GM12878 (cell line): ENCODE measurements around the gene KDM5B. TPM values are rescaled to one million over a fixed set of nuclear protein-coding genes. Genes with fewer than 3 reads are reported as not detected.

Experiments used
- CBX5 ChIP-seq: sonication (generic); IDR thresholded peaks from 2 replicates; pipeline ENCODE4 v1.6.1; 2016; ENCODE audit warnings: low read depth, moderate library complexity, mild to moderate bottlenecking, inconsistent platforms
- CHD1 ChIP-seq: IDR thresholded peaks from 2 replicates; pipeline ENCODE4 v1.6.1; 2012; ENCODE audit warnings: low read depth, low read length, improper control_type of control experiment
- CHD2 ChIP-seq: IDR thresholded peaks from 2 replicates; pipeline ENCODE4 v1.6.1; 2011; ENCODE audit warnings: low read depth, low read length, improper control_type of control experiment, borderline replicate concordance
- CHD4 ChIP-seq: fragments of 200-600 bp; sonication (generic); IDR thresholded peaks from 2 replicates; pipeline ENCODE4 v1.6.1; 2016; ENCODE audit warnings: mild to moderate bottlenecking
- EED ChIP-seq: sonication (generic); IDR thresholded peaks from 2 replicates; pipeline ENCODE4 v1.6.1; 2016; ENCODE audit warnings: antibody characterized with exemption, low read depth
- ETV6 ChIP-seq, 2 experiments: fragments of 450-650 bp in 1 of 2; IDR thresholded peaks in 1 of 2; conservative IDR thresholded peaks in 1 of 2; 2 replicates each; pipeline ENCODE4 v1.6.1; 2014; ENCODE audit warnings: antibody characterized with exemption in 1 of 2, borderline replicate concordance in 1 of 2, low read depth in 1 of 2, mild to moderate bottlenecking in 1 of 2, moderate library complexity in 1 of 2
- GABPA ChIP-seq: IDR thresholded peaks from 2 replicates; pipeline ENCODE4 v1.6.1; 2014; ENCODE audit warnings: antibody characterized with exemption, low read depth, mild to moderate bottlenecking, inconsistent platforms
- GATAD2B ChIP-seq: fragments of 450-650 bp; conservative IDR thresholded peaks from 2 replicates; pipeline ENCODE4 v1.6.1; 2017; ENCODE audit warnings: low read depth, mild to moderate bottlenecking, moderate library complexity
- HDGF ChIP-seq: fragments of 450-650 bp; IDR thresholded peaks from 2 replicates; pipeline ENCODE4 v1.6.1; 2016; ENCODE audit warnings: antibody characterized with exemption
- MAX ChIP-seq: IDR thresholded peaks from 2 replicates; pipeline ENCODE4 v1.6.1; 2012; ENCODE audit warnings: low read depth, low read length, improper control_type of control experiment
- MTA2 ChIP-seq: fragments of 450-650 bp; IDR thresholded peaks from 2 replicates; pipeline ENCODE4 v1.6.1; 2016; ENCODE audit warnings: low read depth, mild to moderate bottlenecking, moderate library complexity
- PAX8 ChIP-seq: fragments of 450-650 bp; IDR thresholded peaks from 2 replicates; pipeline ENCODE4 v1.6.1; 2017; ENCODE audit warnings: mild to moderate bottlenecking, moderate library complexity
- RAD21 ChIP-seq: IDR thresholded peaks from 2 replicates; pipeline ENCODE4 v1.6.1; 2011; ENCODE audit warnings: mild to moderate bottlenecking, low read depth, low read length, moderate library complexity; ENCODE audit not compliant: insufficient read depth
- RELA ChIP-seq: fragments of 450-650 bp; IDR thresholded peaks from 2 replicates; pipeline ENCODE4 v1.8.0; 2014; ENCODE audit warnings: borderline replicate concordance; ENCODE audit not compliant: partially characterized antibody
- REST ChIP-seq: IDR thresholded peaks from 2 replicates; pipeline ENCODE4 v1.6.1; 2012; ENCODE audit warnings: mild to moderate bottlenecking, low read depth, low read length
- SIN3A ChIP-seq: IDR thresholded peaks from 2 replicates; pipeline ENCODE4 v1.6.1; 2012; ENCODE audit warnings: low read depth, low read length, improper control_type of control experiment
- SPI1 ChIP-seq: IDR thresholded peaks from 2 replicates; pipeline ENCODE4 v1.6.1; 2011; ENCODE audit warnings: low read depth, mild to moderate bottlenecking, low read length, moderate library complexity, borderline replicate concordance; ENCODE audit not compliant: insufficient read depth
- TCF7 ChIP-seq: IDR thresholded peaks from 2 replicates; pipeline ENCODE4 v1.6.1; 2014; ENCODE audit warnings: antibody characterized with exemption, borderline replicate concordance
- ZBTB4 ChIP-seq: fragments of 450-650 bp; formaldehyde crosslinking; IDR thresholded peaks from 2 replicates; pipeline ENCODE4 v1.4.0; 2022; ENCODE audit warnings: mild to moderate bottlenecking, moderate library complexity
- ZNF24 ChIP-seq: fragments of 450-650 bp; IDR thresholded peaks from 2 replicates; pipeline ENCODE4 v1.6.1; 2017; ENCODE audit warnings: antibody characterized with exemption, mild to moderate bottlenecking
- ZSCAN29 ChIP-seq: fragments of 450-650 bp; IDR thresholded peaks from 2 replicates; pipeline ENCODE4 v1.6.1; 2017; ENCODE audit warnings: mild to moderate bottlenecking, moderate library complexity
- polyA plus RNA-seq, 11 experiments: library from polyadenylated mRNA; depleted of rRNA in 4 of 11; unstranded in 6 of 11; stranded (reverse) in 5 of 11; fragments of >200 nt; fragmentation: Nextera tagmentation in 4 of 11; fragmentation: Illumina TruSeq in 1 of 11; extraction: Ambion mirVana in 4 of 11; extraction: Trizol in 1 of 11; gene quantifications; 1 replicate in 1 of 11; 2 replicates in 10 of 11; pipeline versions ENCODE4 v1.2.1 to v1.2.3, GENCODE V29; 2011 to 2016; ENCODE audit warnings: inconsistent platforms in 2 of 11, missing spikeins in 2 of 11, low read depth in 1 of 11
- total RNA-seq, 4 experiments: library from RNA; depleted of rRNA in 3 of 4; stranded (reverse); fragments of >200 nt in 3 of 4; fragmentation: Illumina TruSeq in 1 of 4; extraction: Trizol in 1 of 4; gene quantifications; 2 replicates each; pipeline versions ENCODE4 v1.2.1 to v1.2.3, GENCODE V29; 2013 to 2021
- TF ChIP-seq, protein P1 (sequence below): fragments of 450-650 bp; IDR thresholded peaks from 2 replicates; pipeline ENCODE4 v1.6.1; 2017; ENCODE audit warnings: mild to moderate bottlenecking, low read depth, inconsistent platforms; ENCODE audit not compliant: poor library complexity, severe bottlenecking

The KDM5B gene
- total and polyA plus RNA-seq, 10 of the 15 experiments (the other 5 are each of a cell fraction or from before 2014, with no cell fraction given), result 1.7 to 26.6 (median 8.1) TPM

DNA sequence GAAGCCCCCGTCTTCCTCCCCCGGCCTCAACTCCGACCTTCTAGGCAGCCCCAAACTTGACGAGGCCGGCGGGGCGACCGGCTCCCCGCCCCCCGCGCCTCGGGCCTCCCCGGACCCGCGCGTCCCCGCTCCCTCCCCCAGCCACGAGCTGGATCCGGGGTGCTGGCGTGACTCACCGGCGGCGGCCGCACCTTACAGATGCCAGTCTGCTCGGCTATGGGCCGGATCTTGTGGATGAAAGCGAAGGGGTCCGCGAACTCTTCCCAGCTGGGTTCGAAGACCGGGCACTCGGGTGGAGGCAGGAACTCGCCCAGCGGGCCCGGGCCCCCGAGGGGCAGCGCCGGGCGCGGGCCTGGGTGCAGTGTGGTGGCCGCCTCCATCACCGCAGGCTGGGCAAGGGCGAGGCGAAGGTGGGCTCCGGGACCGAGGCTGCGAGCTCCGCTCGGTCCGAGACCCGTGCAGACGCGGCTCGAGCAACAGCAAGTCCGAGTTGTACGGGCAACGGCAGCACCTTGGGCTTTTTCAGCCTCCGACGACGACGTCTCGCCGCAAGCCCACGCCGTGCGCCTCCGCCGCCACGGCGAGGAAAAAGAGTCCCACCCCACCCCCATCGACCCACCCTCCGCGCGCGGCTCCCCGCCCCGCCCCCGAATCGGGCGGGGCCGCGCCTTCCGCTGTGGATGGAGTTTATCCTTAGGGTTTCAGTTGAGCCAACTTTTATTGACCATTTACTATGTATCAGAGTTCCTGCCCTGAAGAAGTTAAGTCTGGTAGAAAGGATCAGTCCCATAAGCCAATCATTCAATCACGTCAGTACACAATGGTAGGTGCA lies at the start of gene KDM5B (continued):
- TF ChIP-seq, protein P1, sequence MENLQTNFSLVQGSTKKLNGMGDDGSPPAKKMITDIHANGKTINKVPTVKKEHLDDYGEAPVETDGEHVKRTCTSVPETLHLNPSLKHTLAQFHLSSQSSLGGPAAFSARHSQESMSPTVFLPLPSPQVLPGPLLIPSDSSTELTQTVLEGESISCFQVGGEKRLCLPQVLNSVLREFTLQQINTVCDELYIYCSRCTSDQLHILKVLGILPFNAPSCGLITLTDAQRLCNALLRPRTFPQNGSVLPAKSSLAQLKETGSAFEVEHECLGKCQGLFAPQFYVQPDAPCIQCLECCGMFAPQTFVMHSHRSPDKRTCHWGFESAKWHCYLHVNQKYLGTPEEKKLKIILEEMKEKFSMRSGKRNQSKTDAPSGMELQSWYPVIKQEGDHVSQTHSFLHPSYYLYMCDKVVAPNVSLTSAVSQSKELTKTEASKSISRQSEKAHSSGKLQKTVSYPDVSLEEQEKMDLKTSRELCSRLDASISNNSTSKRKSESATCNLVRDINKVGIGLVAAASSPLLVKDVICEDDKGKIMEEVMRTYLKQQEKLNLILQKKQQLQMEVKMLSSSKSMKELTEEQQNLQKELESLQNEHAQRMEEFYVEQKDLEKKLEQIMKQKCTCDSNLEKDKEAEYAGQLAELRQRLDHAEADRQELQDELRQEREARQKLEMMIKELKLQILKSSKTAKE, result no peak
- no peak for TF ChIP-seq TCF7
- no peak for TF ChIP-seq EED
- TF ChIP-seq PAX8, result no peak
- peak; percentile 78 for TF ChIP-seq GATAD2B
- no peak for TF ChIP-seq RELA
- TF ChIP-seq GABPA, result no peak
- no peak for TF ChIP-seq ZBTB4 (CRISPR knock-in tag)
- TF ChIP-seq ETV6 (conservative IDR thresholded peaks at IDR 0.05 in 1 of 2, IDR thresholded peaks at IDR 0.05 in 1 of 2; ENCODE audit: borderline replicate concordance in 1 of 2, low read depth in 1 of 2), result no peak
- TF ChIP-seq CBX5, result no peak
- TF ChIP-seq CHD2, result peak; percentile 94
- no peak for TF ChIP-seq CHD4
- TF ChIP-seq CHD1, result no peak
- no peak for TF ChIP-seq SPI1
- no peak for TF ChIP-seq MTA2
- no peak for TF ChIP-seq ZNF24
- peak; percentile 75; the same call in 1 of the 2 replicates for TF ChIP-seq MAX
- TF ChIP-seq REST, result no peak
- no peak for TF ChIP-seq ZSCAN29
- TF ChIP-seq HDGF, result no peak
- peak; percentile 90 for TF ChIP-seq SIN3A
- no peak for TF ChIP-seq RAD21
